HG03280 (cell line): ENCODE data around the gene LAMA2.
A peak's percentile ranks its signal among the peaks of the same experiment; 100 is the strongest.

Experiments
- ATAC-seq: cut with Tn5 transposase; IDR thresholded peaks from one replicate; pipeline ENCODE4 v1.9.1; 2021; ENCODE audit warnings: mild to moderate bottlenecking, moderate library complexity; ENCODE audit not compliant: unreplicated experiment

The LAMA2 gene

GRCh38 chr6:129251669-129252376 is 368.9 kb downstream of the LAMA2 start:
- peak; percentile 80 for ATAC-seq

DNA sequence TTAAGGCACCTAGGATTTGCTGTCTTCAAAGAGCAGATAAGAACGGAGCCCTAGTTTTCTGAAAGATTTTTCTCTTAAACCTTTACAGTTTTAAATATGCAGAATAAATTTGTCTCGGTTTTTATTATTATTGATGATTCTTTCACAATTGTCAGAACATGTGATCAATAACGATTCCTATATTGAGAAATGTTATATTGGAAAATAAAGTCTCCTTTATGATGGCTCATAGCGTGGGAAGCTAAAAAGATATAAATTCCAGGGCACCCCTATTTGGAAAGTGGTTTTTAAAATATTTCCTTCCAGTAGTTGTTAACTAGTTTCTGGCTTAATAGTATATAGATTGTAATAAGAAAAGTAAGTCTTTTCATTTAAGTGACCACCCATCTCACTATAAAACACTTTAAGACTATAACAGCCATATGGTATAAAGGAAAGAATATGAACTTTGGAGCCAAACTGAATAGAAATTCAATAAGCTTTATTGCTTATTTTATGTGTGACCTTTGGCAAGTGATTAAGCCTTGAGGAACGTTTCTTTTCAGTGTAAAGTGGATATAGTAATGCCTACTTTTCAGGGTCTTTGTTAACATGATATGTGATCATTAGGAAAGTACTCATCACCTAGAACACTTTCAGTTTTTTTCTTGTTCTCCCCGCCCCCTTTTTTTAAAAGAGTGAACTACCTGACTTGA is 369.6 kb downstream of the LAMA2 start:
- ATAC-seq, result no peak

DNA sequence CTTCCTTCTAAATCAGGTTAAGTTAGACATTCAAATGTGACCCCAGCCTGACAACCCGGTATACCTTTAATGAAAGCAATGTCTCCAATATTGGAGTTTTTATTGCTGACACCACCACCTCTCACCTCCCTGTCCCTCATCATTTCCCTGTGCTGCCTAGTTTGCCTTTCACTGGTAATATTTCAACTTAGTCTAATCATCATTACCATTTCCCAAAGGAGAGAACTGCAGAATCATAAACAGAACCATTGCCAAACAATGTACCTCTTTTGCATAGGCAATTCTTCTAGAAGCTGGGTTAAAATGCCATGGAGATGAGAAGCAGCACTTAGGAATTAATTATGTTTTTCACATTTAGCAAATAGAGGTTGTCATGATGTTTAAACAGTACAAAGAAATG is 370.3 kb downstream of the LAMA2 start:
- no peak for ATAC-seq

DNA sequence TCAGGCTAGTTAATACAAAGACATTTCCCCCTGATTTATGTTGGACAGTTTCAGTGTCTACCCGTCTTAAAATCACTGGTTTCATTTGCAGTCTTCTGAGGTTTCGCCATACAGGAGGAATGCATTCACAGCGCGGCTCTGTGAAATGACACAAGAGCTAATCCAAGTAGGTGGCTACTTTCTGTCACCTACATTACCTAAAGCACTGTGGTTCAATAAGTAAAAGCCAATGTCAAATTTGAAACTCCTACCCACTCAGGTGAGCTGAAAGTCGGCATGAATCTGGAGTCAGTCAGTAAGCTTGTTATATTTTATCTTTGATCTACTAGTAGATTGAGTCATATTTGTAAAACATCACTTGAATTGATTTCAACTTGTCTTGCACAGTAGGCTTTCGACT is 370.8 kb downstream of the LAMA2 start:
- no peak for ATAC-seq

DNA sequence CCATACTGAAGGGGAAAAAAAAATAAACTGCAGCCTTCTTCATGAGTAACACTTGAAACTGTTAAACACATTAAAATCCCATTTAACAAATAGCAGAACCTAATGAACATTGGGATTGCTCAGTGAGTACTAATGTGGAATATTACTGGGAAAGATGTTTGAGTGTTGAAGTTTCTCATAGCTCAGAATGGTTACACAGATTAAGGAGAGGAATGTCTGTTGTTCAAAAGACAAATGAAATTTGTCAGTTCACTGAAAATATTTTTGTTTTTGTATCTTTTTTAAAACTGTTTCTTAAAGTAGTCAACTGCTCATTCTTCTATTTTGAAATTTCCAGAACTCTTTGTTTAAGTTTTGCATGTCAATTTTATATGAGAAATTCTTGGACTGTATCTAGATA is 374.3 kb downstream of the LAMA2 start:
- ATAC-seq, result no peak

DNA sequence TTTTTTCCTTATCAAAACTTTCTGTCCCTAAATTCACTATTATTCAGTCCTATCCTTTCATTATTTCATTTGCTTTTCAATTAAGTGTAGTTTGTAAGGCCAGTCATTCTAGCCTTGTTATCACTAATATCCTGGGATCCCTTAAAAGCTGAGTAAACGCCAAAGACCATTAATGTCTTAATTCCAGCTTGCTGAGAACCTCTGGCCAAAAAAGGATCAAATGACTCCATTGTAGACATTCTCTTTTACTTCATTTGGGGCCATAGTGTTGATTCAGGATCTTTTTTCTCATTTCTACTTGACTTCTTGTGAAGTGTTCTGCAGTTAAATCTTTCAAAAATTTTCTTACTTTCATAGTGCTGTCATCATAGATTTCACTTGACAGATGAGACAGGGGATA is 379.7 kb downstream of the LAMA2 start:
- ATAC-seq, result no peak

DNA sequence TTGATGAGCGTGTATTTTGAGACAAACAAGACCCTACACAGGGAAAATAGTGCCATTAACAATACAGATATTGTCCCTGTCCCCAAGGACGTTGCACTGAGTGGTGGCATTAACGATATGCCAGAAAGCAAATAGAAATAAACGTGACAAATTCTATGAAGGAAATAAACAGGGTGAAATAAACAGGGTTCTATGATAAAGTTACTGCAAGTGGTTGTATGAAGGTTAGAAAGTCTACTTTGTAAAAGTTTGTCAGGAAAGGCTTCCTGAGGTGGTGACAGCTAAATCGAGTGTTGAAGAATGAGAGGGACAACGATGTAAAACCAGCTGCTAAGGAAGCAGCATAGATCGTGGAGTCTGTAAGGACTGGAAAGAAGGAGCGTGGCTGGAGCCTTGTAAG is 380.2 kb downstream of the LAMA2 start:
- no peak for ATAC-seq

- no peak for ATAC-seq
These were observed 381.6 kb downstream of the LAMA2 start for GRCh38 chr6:129264480-129265045.

DNA sequence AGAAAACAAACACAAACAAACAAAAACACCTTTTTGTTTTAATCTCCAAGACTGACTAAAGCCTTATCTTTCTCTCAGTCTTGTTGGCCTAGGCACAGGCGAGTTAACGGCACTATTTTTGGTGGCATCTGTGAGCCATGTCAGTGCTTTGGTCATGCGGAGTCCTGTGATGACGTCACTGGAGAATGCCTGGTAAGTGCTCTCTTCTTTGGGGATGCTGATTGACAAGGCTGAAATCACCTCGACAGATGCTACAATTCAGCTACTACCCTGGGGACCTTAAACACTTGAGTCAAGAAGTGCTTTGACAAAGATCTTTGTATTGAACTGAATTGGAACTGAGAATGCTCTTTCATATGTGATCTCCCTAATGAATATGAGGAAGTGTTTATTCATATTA is 384.1 kb downstream of the LAMA2 start:
- no peak for ATAC-seq

- ATAC-seq, result no peak
These were observed 386.1 kb downstream of the LAMA2 start for GRCh38 chr6:129269076-129269475.

GRCh38 chr6:129269891-129270290 is 387.0 kb downstream of the LAMA2 start:
- ATAC-seq, result no peak

DNA sequence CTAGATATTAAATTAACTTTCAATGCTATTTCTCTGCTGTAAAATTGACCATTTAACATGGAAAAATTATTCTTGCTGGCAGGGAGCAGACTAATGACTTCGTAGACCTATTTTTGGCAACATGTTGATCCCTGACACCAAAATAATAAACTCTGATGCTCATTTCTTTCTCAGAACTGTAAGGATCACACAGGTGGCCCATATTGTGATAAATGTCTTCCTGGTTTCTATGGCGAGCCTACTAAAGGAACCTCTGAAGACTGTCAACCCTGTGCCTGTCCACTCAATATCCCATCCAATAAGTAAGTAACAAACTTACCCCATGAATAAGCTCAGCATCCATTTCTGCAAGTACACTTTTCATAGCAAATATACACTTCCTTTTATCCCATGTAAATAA is 387.5 kb downstream of the LAMA2 start:
- no peak for ATAC-seq

DNA sequence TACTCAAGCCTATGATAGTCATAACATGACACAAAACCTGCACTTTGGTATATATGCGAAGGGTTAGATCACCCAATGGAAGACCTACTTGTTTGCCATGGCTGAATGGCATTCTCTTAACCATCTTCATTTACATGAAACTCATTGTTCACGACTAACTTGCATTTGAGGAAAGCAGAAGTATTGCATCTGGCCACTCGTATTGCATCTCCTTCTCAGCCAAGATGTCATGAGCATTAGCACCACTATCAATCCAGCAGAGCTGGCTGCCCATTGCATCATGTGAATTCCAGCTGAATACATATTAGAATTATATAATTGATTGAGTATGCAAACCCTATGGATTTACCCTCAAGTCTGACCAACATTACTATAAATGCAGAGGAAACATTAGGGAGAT is 390.2 kb downstream of the LAMA2 start:
- no peak for ATAC-seq

DNA sequence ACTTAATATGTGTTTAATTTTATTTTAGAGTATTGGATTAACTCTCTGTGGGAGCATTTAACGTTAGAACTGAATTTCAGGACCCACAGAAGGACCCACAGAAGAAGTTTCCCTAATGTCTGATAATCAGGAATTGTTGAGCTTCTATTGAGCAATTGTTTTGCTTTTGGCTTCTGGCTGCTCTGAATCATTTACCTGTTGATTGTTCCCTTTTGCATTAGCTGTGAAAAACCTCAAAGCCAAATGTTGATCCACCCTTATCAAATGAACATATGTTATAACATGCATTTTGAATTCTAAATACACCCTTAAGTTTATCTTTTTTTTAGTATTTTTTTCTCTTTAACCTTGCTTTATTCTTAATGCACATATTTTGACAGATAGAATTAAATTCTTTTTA is 393.5 kb downstream of the LAMA2 start:
- no peak for ATAC-seq

DNA sequence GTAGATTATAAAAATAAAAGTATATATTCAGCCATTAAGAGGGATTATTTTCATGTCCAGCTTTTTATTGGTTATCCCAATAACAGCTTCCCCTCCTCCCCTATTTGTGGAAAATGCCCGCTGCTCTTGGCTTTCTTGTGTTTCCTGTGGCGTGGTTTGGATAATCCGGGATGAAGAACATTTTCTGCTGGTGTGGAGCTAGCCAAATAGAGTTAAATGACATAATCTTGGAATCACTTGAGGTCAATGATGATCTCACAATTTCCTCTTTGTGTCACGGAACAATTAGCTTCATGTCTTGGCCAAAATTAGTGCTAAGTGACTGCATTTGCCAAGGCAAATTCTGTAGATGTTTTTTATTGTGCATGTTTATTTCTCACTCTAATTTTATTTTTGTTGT is 394.0 kb downstream of the LAMA2 start:
- no peak for ATAC-seq

DNA sequence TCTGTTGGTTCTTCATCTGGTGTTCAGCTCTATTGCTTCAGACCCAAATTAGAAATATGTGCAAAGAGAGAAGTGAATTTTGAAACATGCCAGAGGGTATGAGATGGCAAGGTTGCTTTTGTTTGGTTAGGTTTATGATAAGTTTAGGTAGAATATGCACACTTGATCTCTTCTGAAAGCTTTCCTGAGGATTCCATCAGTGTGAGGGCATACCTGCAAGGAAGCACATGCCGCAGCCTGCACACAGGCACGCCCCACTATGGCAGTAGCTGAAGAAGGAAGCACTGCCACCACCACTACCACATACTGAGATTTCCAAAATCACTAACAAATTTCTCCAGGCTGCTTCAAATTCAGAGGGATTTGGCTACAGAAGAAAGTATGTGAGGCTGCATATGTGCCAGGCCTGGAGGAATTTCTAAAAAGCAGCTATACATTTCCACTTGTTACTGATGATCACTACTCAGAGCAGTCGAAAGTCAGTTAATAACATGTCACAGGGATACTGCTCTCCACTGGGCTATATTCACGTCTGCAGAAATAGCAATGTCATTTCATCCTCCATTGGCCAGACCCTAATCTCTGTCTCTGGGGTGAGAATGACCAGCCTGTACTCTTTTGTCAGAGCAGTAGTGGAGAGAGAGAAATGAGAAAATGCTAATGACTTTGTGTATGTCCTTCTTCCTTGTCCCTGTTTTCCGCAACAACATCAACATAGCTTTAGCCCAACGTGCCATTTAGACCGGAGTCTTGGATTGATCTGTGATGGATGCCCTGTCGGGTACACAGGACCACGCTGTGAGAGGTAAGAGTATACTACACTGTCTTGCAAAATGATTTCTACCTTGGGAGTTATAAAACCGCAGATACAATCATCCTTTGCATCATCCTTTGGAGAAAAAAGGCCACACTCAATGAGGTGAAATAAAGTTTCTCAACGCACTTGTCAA is 396.7 kb downstream of the LAMA2 start:
- ATAC-seq, result no peak

DNA sequence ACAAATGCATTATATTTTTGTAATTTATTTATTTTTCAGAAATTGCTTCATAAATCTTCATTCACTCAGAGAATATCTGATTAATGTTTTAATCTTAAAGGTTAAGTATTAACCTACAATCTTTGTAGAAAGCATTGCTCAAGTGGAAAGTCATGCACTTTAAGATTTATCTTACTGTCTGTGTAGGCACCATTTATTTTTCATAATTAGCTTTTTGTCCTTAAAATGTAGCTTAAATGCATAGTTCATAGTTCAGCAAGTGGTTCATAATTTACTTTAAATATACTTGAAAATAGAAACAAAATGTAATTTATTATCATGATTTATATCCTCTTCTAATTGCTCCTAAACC is 397.3 kb downstream of the LAMA2 start:
- ATAC-seq, result no peak

DNA sequence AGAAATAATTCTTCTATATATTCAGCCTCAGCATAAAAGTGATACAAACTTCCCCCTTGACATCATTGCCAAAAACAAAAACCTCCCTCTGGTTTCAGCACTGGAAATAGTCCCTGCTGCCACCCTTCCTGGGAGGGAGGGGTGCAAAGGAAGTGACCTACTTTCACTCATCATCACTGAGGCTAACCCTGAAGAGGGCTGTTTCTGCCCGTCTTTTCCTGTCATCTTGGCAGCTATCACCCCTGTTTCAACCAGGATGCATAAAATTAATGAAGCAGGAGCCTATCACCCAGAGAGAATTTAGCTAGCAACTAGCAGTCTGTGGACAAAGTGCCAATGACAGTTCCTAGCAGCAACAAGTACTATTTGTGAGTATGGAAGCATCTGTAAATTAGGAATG is 397.8 kb downstream of the LAMA2 start:
- ATAC-seq, result no peak

DNA sequence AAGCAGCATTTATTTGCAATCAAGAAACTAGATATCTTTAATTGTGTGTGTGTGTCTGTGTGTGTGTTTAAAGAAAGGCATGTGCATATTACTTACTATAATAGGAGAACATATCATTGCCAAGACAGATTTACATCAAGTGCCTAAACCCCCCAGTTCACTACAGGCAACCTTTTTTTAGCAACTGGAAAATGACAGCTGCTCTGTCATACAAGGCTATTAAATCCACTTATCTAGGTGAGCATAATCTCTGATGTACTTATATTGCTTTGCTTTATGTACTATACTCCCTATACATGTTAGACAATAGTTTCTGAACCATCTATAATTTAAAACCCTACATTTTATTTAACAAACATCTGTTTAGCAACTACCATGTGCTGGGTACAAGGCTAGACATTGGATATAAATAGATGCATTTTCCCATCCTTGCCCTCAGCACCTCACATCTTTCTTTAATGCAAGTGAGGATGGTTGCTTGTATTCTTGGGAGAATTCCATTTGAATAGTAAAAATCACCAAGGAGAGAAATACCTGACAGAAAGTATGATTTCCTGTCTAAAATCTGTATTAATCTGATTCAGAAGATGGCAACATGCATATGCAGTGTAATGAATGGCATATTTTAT is 398.3 kb downstream of the LAMA2 start:
- ATAC-seq, result no peak

- no peak for ATAC-seq
These were observed 399.1 kb downstream of the LAMA2 start for GRCh38 chr6:129282019-129282418.

GRCh38 chr6:129284225-129284624 is 401.3 kb downstream of the LAMA2 start:
- ATAC-seq, result no peak
